IMR-90 (cell line): ENCODE data around the gene MFSD6. TPM values are rescaled to one million over a fixed set of nuclear protein-coding genes. Genes with fewer than 3 reads are reported as not detected.

Experiments used
- ATAC-seq: fragments of 200-7000 bp; cut with Tn5 transposase; 2 replicates; pipeline ENCODE4 v1.9.1; 2020; ENCODE audit warnings: low read depth, mild to moderate bottlenecking, moderate library complexity
- BruUV-seq: library from RNA; stranded (reverse); fragments of 400-500 nt; replicated peaks from 2 replicates; lab custom pipeline; 2021; lab: Mats Ljungman, UMichigan
- CTCF ChIA-PET: fragments of 300-600 bp; formaldehyde crosslinking; extraction: SDS; loops from one replicate; lab custom pipeline; 2021; ENCODE audit warnings: antibody characterized with exemption; lab: Yijun Ruan, JAX
- POLR2A ChIA-PET: fragments of 300-600 bp; sonication (Branson Sonifier 250); formaldehyde crosslinking; loops from one replicate; lab custom pipeline; 2022; ENCODE audit warnings: antibody characterized with exemption; ENCODE audit not compliant: unreplicated experiment; lab: Charles Lee
- DNase-seq: peaks from one replicate; pipeline ENCODE4 v3.0.0; 2013
- H2AFZ ChIP-seq: replicated peaks from 2 replicates; pipeline ENCODE3; 2013; ENCODE audit warnings: low read length, mild to moderate bottlenecking; ENCODE audit not compliant: poor library complexity
- H2AK5ac ChIP-seq: 2 replicates; pipeline ENCODE4 v1.6.1; 2013; ENCODE audit warnings: low read depth, low read length, inconsistent platforms
- H2AK9ac ChIP-seq: replicated peaks from 2 replicates; pipeline ENCODE3; 2013; ENCODE audit warnings: mild to moderate bottlenecking, low read depth, low read length, moderate library complexity; ENCODE audit not compliant: poor library complexity
- H2BK120ac ChIP-seq: 2 replicates; pipeline ENCODE4 v1.6.1; 2013; ENCODE audit warnings: low read depth, low read length, inconsistent platforms
- H2BK15ac ChIP-seq: 3 replicates; pipeline ENCODE4 v1.6.1; 2013; ENCODE audit warnings: low read depth, low read length, inconsistent platforms
- H2BK20ac ChIP-seq: 2 replicates; pipeline ENCODE4 v1.6.1; 2013; ENCODE audit warnings: low read depth, mild to moderate bottlenecking, inconsistent platforms, low read length, moderate library complexity
- H2BK5ac ChIP-seq: 2 replicates; pipeline ENCODE4 v1.6.1; 2013; ENCODE audit warnings: mild to moderate bottlenecking, low read depth, low read length, inconsistent platforms; ENCODE audit not compliant: poor library complexity, severe bottlenecking
- H3K14ac ChIP-seq: replicated peaks from 2 replicates; pipeline ENCODE4 v1.6.1; 2013; ENCODE audit warnings: low read depth, low read length, inconsistent platforms
- H3K18ac ChIP-seq: 2 replicates; pipeline ENCODE4 v1.6.1; 2013; ENCODE audit warnings: low read depth, low read length, control low read depth
- H3K23ac ChIP-seq: 2 replicates; pipeline ENCODE4 v1.6.1; 2013; ENCODE audit warnings: low read depth, low read length, inconsistent platforms
- H3K27ac ChIP-seq: 2 replicates; pipeline ENCODE4 v1.5.1; 2013; ENCODE audit warnings: mild to moderate bottlenecking, control low read depth, low read length; ENCODE audit not compliant: insufficient read depth
- H3K27me3 ChIP-seq: 2 replicates; pipeline ENCODE4 v1.6.1; 2013; ENCODE audit warnings: low read length; ENCODE audit not compliant: control insufficient read depth, insufficient read depth
- H3K36me3 ChIP-seq: 2 replicates; pipeline ENCODE4 v1.6.1; 2013; ENCODE audit warnings: low read length, mixed read lengths; ENCODE audit not compliant: control insufficient read depth, insufficient read depth
- H3K4ac ChIP-seq: 2 replicates; pipeline ENCODE4 v1.6.1; 2013; ENCODE audit warnings: low read depth, low read length, inconsistent platforms
- H3K4me1 ChIP-seq: 2 replicates; pipeline ENCODE4 v1.6.1; 2013; ENCODE audit warnings: low read length, mixed read lengths; ENCODE audit not compliant: control insufficient read depth, insufficient read depth
- H3K4me2 ChIP-seq: 2 replicates; pipeline ENCODE4 v1.6.1; 2013; ENCODE audit warnings: low read depth, mild to moderate bottlenecking, control low read depth, low read length, moderate library complexity
- H3K4me3 ChIP-seq: 2 replicates; pipeline ENCODE4 v1.5.1; 2013; ENCODE audit warnings: low read depth, mild to moderate bottlenecking, control low read depth, low read length, moderate library complexity; ENCODE audit not compliant: insufficient read depth
- H3K56ac ChIP-seq: 2 replicates; pipeline ENCODE4 v1.6.1; 2013; ENCODE audit warnings: low read length, inconsistent platforms; ENCODE audit not compliant: insufficient read depth; ENCODE audit errors: extremely low read depth
- H3K79me1 ChIP-seq, 2 experiments: 2 replicates each; pipeline ENCODE4 v1.6.1; 2013; ENCODE audit warnings: low read length in 2 of 2, inconsistent platforms in 1 of 2, low read depth in 1 of 2
- H3K9ac ChIP-seq: 2 replicates; pipeline ENCODE4 v1.6.1; 2013; ENCODE audit warnings: low read depth, low read length, control low read depth
- H3K9me1 ChIP-seq: 2 replicates; pipeline ENCODE4 v1.6.1; 2013; ENCODE audit warnings: low read length, inconsistent platforms; ENCODE audit not compliant: insufficient read depth
- H3K9me3 ChIP-seq: 2 replicates; pipeline ENCODE4 v1.6.1; 2013; ENCODE audit warnings: low read length; ENCODE audit not compliant: control insufficient read depth, insufficient read depth
- H4K20me1 ChIP-seq: 2 replicates; pipeline ENCODE4 v1.6.1; 2013; ENCODE audit warnings: low read length, inconsistent platforms; ENCODE audit not compliant: insufficient read depth
- H4K5ac ChIP-seq: 2 replicates; pipeline ENCODE4 v1.6.1; 2013; ENCODE audit warnings: mild to moderate bottlenecking, low read depth, low read length, control low read depth
- H4K8ac ChIP-seq, 2 experiments: 2 replicates each; pipeline ENCODE4 v1.6.1; 2013; ENCODE audit warnings: low read depth in 2 of 2, low read length in 2 of 2, control low read depth in 1 of 2, inconsistent platforms in 1 of 2
- H4K91ac ChIP-seq: 2 replicates; pipeline ENCODE4 v1.6.1; 2013; ENCODE audit warnings: low read depth, low read length, inconsistent platforms; ENCODE audit not compliant: insufficient read depth
- BHLHE40 ChIP-seq: fragments of 150-350 bp; IDR thresholded peaks from 2 replicates; pipeline ENCODE4 v1.6.1; 2016; ENCODE audit warnings: mild to moderate bottlenecking, low read depth, low read length
- CEBPB ChIP-seq: IDR thresholded peaks from 2 replicates; pipeline ENCODE4 v1.6.1; 2012; ENCODE audit warnings: low read depth, low read length, improper control_type of control experiment
- CHD1 ChIP-seq: IDR thresholded peaks from 2 replicates; pipeline ENCODE4 v1.6.1; 2012; ENCODE audit warnings: low read depth, low read length, improper control_type of control experiment
- FOS ChIP-seq: fragments of 150-350 bp; IDR thresholded peaks from 2 replicates; pipeline ENCODE4 v1.6.1; 2016; ENCODE audit warnings: low read depth, low read length
- MAFK ChIP-seq: IDR thresholded peaks from 2 replicates; pipeline ENCODE4 v1.6.1; 2012; ENCODE audit warnings: low read depth, low read length, improper control_type of control experiment
- MAZ ChIP-seq: IDR thresholded peaks from 2 replicates; pipeline ENCODE4 v1.6.1; 2012; ENCODE audit warnings: low read depth, mild to moderate bottlenecking, low read length, improper control_type of control experiment, moderate library complexity, borderline replicate concordance
- MXI1 ChIP-seq: IDR thresholded peaks from 2 replicates; pipeline ENCODE4 v1.6.1; 2012; ENCODE audit warnings: low read depth, mild to moderate bottlenecking, low read length, moderate library complexity, borderline replicate concordance
- NFE2L2 ChIP-seq: fragments of 150-350 bp; IDR thresholded peaks from 2 replicates; pipeline ENCODE4 v1.6.1; 2016; ENCODE audit warnings: low read depth, mild to moderate bottlenecking, low read length
- POLR2A ChIP-seq: IDR thresholded peaks from 2 replicates; pipeline ENCODE4 v1.6.1; 2012; ENCODE audit warnings: mild to moderate bottlenecking, low read depth, low read length
- RAD21 ChIP-seq: IDR thresholded peaks from 2 replicates; pipeline ENCODE4 v1.6.1; 2012; ENCODE audit warnings: low read length, improper control_type of control experiment
- RCOR1 ChIP-seq: IDR thresholded peaks from 2 replicates; pipeline ENCODE4 v1.6.1; 2012; ENCODE audit warnings: mild to moderate bottlenecking, low read length, improper control_type of control experiment; ENCODE audit not compliant: insufficient replicate concordance
- RFX5 ChIP-seq: IDR thresholded peaks from 2 replicates; pipeline ENCODE4 v1.8.0; 2012; ENCODE audit warnings: low read depth, mild to moderate bottlenecking, low read length, moderate library complexity
- SMC3 ChIP-seq: fragments of 150-350 bp; IDR thresholded peaks from 2 replicates; pipeline ENCODE4 v1.6.1; 2016; ENCODE audit warnings: low read depth, mild to moderate bottlenecking, antibody characterized with exemption, low read length, moderate library complexity
- USF2 ChIP-seq: fragments of 150-350 bp; IDR thresholded peaks from 2 replicates; pipeline ENCODE4 v1.6.1; 2017; ENCODE audit warnings: mild to moderate bottlenecking, antibody characterized with exemption, low read length, low read depth
- WGBS, 2 experiments: methylation state at CpG; one replicate each; pipeline versions ENCODE4 v1.1.5 to v1.1.7; 2013; ENCODE audit warnings: missing lambda C conversion rate in 2 of 2; ENCODE audit not compliant: insufficient read length in 1 of 2; ENCODE audit errors: extremely low coverage in 2 of 2; 5-methylcytosine and 5-hydroxymethylcytosine counted together
- dilution Hi-C: fragments of 300-500 bp; cut with HindIII; formaldehyde crosslinking; loops from one replicate; pipeline ENCODE4 v1.14.3; 2018; ENCODE audit warnings: low sequenced_read_pairs; ENCODE audit not compliant: unreplicated experiment
- in situ Hi-C: fragments of 300-500 bp; cut with MboI; formaldehyde crosslinking; loops from 3 replicates; pipeline ENCODE4 v1.14.3; 2019; ENCODE audit warnings: low sequenced_read_pairs, inconsistent platforms, mixed read lengths
- intact Hi-C: fragments of 100-400 bp; cut with micrococcal nuclease; formaldehyde crosslinking; loops from 2 replicates; pipeline ENCODE4 v1.10.0; 2022
- polyA plus RNA-seq, 3 experiments: library from polyadenylated mRNA; depleted of rRNA; stranded (reverse); fragments of >200 nt; gene quantifications; 2 replicates each; pipeline ENCODE4 v1.2.3, GENCODE V29; 2012; ENCODE audit warnings: low replicate concordance in 1 of 3
- total RNA-seq: library from RNA; depleted of rRNA; stranded (reverse); fragments of >200 nt; gene quantifications from 2 replicates; pipeline ENCODE4 v1.2.3, GENCODE V29; 2012
- TF ChIP-seq, protein P1 (sequence below): fragments of 150-350 bp; IDR thresholded peaks from 2 replicates; pipeline ENCODE4 v1.6.1; 2016; ENCODE audit warnings: low read depth, mild to moderate bottlenecking, low read length, moderate library complexity, borderline replicate concordance
- TF ChIP-seq, protein P2 (sequence below): conservative IDR thresholded peaks from 2 replicates; pipeline ENCODE4 v1.5.1; 2012; ENCODE audit warnings: mild to moderate bottlenecking, low read depth, low read length, improper control_type of control experiment

MFSD6 gene
- total and polyA plus RNA-seq, 2 of the 4 experiments (the other 2 are of a cell fraction) = 4.2 to 7.7 TPM

DNA sequence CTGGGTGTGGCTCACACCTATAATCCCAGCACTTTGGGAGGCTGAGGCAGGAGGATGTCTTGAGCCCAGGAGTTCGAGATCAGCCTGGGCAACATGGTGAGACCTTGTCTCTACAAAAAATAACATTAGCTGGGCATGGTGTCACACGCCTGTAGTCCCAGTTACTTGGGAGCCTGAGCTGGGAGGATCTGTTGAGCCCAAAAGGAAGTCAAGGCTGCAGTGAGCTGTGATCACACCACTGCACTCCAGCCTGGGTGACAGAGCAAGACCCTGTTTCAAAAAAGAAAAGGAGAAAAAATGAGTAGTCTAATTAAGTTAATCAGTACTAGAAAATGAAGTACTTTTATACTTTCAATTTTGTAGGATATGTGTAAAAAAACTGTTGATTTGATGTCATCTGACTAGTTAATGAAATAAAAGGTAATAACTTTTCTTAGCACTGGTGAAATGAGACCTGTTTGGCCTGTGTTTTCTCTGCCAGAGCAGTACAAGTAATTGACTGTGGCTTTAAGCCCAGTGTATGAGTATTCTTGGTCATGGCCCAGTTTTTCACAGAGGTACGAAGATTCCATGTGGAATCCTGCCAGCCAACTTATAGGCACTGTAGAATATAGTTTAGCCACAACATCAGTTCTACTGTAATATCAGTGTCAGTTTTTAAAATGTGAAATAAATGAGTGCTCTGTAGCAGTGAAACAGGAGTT lies 35.8 kb downstream of the MFSD6 start:
- CTCF ChIA-PET = no interaction called here
- dilution Hi-C loops = no loop called here
- H4K8ac ChIP-seq = no peak overlapping the region

More for the DNA sequence above, 35.8 kb downstream of the MFSD6 start:
- Histone ChIP-seq H3K9me3 (no peaks in the 10 kb centered on the region), H3K9ac (no peak overlapping the region), H2BK20ac (no peak overlapping the region), H4K5ac (no peak overlapping the region; the same call in 1 of the 2 replicates), H3K27me3 (no peaks in the 10 kb centered on the region), H3K79me1 (no peaks in the 10 kb centered on the region), H4K91ac (no peak overlapping the region), H3K4me3 (no peak overlapping the region), H3K23ac (no peak overlapping the region), H2BK5ac (no peak overlapping the region), H3K36me3 (no peaks in the 10 kb centered on the region), H2AK5ac (no peak overlapping the region), H2AFZ (no peak overlapping the region), H3K9me1 (no peaks in the 10 kb centered on the region), H3K18ac (no peak overlapping the region; the same call in none of the 2 replicates), H3K56ac (no peak overlapping the region), H3K27ac (no peak overlapping the region), H3K4ac (no peak overlapping the region), H2BK120ac (no peak overlapping the region), H2AK9ac (no peak overlapping the region), H3K14ac (no peak overlapping the region), H3K4me1 (peaks cover 4% of the 10 kb centered on the region), H2BK15ac (no peak overlapping the region), H4K20me1 (no peaks in the 10 kb centered on the region), H3K4me2 (no peak overlapping the region)
- no TSS peak for BruUV-seq
- intact Hi-C loops (no loop called here), in situ Hi-C loops (no loop called here)
- DNase-seq (peak; percentile 67), ATAC-seq (0 out of 2 replicates have a peak, but pooled peaks have one; percentile 29)
- POLR2A ChIA-PET = no interaction called here
- no CpG with 5 or more reads among the region's 3 CpGs for WGBS, 2 experiments
- TF ChIP-seq POLR2A (no peak), MAFK (no peak), RCOR1 (no peak), MXI1 (no peak), USF2 (no peak), RFX5 (no peak), CEBPB (no peak), NFE2L2 (no peak), CHD1 (no peak), SMC3 (no peak), BHLHE40 (no peak), MAZ (no peak), RAD21 (no peak), FOS (no peak)
- TF ChIP-seq, protein P1, sequence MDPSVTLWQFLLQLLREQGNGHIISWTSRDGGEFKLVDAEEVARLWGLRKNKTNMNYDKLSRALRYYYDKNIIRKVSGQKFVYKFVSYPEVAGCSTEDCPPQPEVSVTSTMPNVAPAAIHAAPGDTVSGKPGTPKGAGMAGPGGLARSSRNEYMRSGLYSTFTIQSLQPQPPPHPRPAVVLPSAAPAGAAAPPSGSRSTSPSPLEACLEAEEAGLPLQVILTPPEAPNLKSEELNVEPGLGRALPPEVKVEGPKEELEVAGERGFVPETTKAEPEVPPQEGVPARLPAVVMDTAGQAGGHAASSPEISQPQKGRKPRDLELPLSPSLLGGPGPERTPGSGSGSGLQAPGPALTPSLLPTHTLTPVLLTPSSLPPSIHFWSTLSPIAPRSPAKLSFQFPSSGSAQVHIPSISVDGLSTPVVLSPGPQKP = no peak
- TF ChIP-seq, protein P2, sequence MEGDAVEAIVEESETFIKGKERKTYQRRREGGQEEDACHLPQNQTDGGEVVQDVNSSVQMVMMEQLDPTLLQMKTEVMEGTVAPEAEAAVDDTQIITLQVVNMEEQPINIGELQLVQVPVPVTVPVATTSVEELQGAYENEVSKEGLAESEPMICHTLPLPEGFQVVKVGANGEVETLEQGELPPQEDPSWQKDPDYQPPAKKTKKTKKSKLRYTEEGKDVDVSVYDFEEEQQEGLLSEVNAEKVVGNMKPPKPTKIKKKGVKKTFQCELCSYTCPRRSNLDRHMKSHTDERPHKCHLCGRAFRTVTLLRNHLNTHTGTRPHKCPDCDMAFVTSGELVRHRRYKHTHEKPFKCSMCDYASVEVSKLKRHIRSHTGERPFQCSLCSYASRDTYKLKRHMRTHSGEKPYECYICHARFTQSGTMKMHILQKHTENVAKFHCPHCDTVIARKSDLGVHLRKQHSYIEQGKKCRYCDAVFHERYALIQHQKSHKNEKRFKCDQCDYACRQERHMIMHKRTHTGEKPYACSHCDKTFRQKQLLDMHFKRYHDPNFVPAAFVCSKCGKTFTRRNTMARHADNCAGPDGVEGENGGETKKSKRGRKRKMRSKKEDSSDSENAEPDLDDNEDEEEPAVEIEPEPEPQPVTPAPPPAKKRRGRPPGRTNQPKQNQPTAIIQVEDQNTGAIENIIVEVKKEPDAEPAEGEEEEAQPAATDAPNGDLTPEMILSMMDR = no peak
